Thymus (tissue), 11 donors: ENCODE data around the gene SNTA1. TPM values are rescaled to one million over a fixed set of nuclear protein-coding genes. Genes with fewer than 3 reads are reported as not detected.
A peak's percentile ranks its signal among the peaks of the same experiment; 100 is the strongest.
"Not testable (repeated sequence)": the region's sequence is repeated elsewhere in the genome, so short reads cannot be mapped to it uniquely, and the experiment has no call there.

Experiments used
- DNase-seq, 9 donors: peaks; one replicate each; pipeline ENCODE4 v3.0.0-alpha.2; 2013; ENCODE audit warnings: low spot score in 9 of 9, low read depth in 6 of 9, missing footprints in 1 of 9
- H3K27ac ChIP-seq, 2 donors: one replicate each; pipeline ENCODE4 v1.5.1; 2013; ENCODE audit warnings: control low read depth in 1 of 2, low read depth in 1 of 2, low read length in 1 of 2, mild to moderate bottlenecking in 1 of 2, moderate library complexity in 1 of 2
- H3K27me3 ChIP-seq, 2 donors: one replicate each; pipeline ENCODE4 v1.5.1; 2013; ENCODE audit warnings: low read length in 1 of 2; ENCODE audit not compliant: control insufficient read depth in 2 of 2, insufficient read depth in 1 of 2
- H3K36me3 ChIP-seq, 2 donors: one replicate each; pipeline ENCODE4 v1.5.1; 2013; ENCODE audit warnings: low read length in 1 of 2, mild to moderate bottlenecking in 1 of 2, moderate library complexity in 1 of 2; ENCODE audit not compliant: control insufficient read depth in 2 of 2, insufficient read depth in 2 of 2
- H3K4me1 ChIP-seq, 2 donors: one replicate each; pipeline ENCODE4 v1.5.1; 2013; ENCODE audit warnings: low read length in 2 of 2; ENCODE audit not compliant: control insufficient read depth in 2 of 2, insufficient read depth in 2 of 2
- H3K4me3 ChIP-seq, 2 donors: one replicate each; pipeline ENCODE4 v1.5.1; 2013; ENCODE audit warnings: low read length in 2 of 2, control low read depth in 1 of 2, mild to moderate bottlenecking in 1 of 2
- H3K9me3 ChIP-seq, 2 donors: one replicate each; pipeline ENCODE4 v1.5.1; 2013; ENCODE audit warnings: low read length in 1 of 2, mild to moderate bottlenecking in 1 of 2; ENCODE audit not compliant: control insufficient read depth in 2 of 2, insufficient read depth in 1 of 2
- WGBS: extraction: QIAGEN DNeasy Blood & Tissue Kit; methylation state at CpG from one replicate; pipeline ENCODE4 v1.1.7; 2013; 5-methylcytosine and 5-hydroxymethylcytosine counted together
- polyA plus RNA-seq: library from polyadenylated mRNA; stranded (reverse); fragments of 200-250 nt; gene quantifications from one replicate; pipeline ENCODE4 v1.2.3, GENCODE V29; 2013
- total RNA-seq: library from RNA; stranded (reverse); fragments of 120-200 nt; gene quantifications from one replicate; pipeline ENCODE4 v1.2.4, GENCODE V29; 2013
- donor health status: healthy.

SNTA1 gene
- total and polyA plus RNA-seq, 2 donors, result 6.8 to 7.7 TPM

GRCh38 chr20:33470866-33471265 lies 27.3 kb upstream of the SNTA1 start:
- Histone ChIP-seq H3K4me1 (no peaks in the 10 kb centered on the region), H3K36me3 (no peaks in the 10 kb centered on the region), H3K4me3 (no peak overlapping the region), H3K9me3 (no peaks in the 10 kb centered on the region), H3K27me3 (peaks cover 0 to 7% of the 10 kb centered on the region in 2 donors), H3K27ac (no peak overlapping the region)
- 98% methylated on average over 3 of the region's 3 CpGs for WGBS
- no peak for DNase-seq

- WGBS, result 95% methylated on average over 4 of the region's 4 CpGs
- H3K4me3 ChIP-seq, result no peak overlapping the region
Measured at GRCh38 chr20:33470457-33470856, 26.9 kb upstream of the SNTA1 start.

GRCh38 chr20:33466303-33466646 lies 22.7 kb upstream of the SNTA1 start:
- Histone ChIP-seq H3K4me1 (no peaks in the 10 kb centered on the region), H3K27me3 (no peaks in the 10 kb centered on the region), H3K4me3 (no peak overlapping the region), H3K27ac (no peak overlapping the region), H3K36me3 (no peaks in the 10 kb centered on the region), H3K9me3 (no peaks in the 10 kb centered on the region)
- no peak for DNase-seq
- 73% methylated on average over 3 of the region's 3 CpGs for WGBS

More at GRCh38 chr20:33470457-33470856, 26.9 kb upstream of the SNTA1 start:
- Histone ChIP-seq H3K27ac (no peak overlapping the region), H3K36me3 (no peaks in the 10 kb centered on the region), H3K27me3 (peaks cover 0 to 6% of the 10 kb centered on the region in 2 donors), H3K9me3 (no peaks in the 10 kb centered on the region), H3K4me1 (no peaks in the 10 kb centered on the region)
- no peak for DNase-seq

- no peak overlapping the region for H3K27ac ChIP-seq
- no peak for DNase-seq
- H3K36me3 ChIP-seq, result no peaks in the 10 kb centered on the region
- H3K27me3 ChIP-seq, result no peaks in the 10 kb centered on the region
- no peaks in the 10 kb centered on the region for H3K9me3 ChIP-seq
- H3K4me1 ChIP-seq, result no peaks in the 10 kb centered on the region
- H3K4me3 ChIP-seq, result no peak overlapping the region
- 82% methylated on average over 9 of the region's 9 CpGs for WGBS
Measured at GRCh38 chr20:33465481-33466302, 22.1 kb upstream of the SNTA1 start.

- not testable (repeated sequence) for DNase-seq, H3K4me1 ChIP-seq, H3K36me3 ChIP-seq, H3K27me3 ChIP-seq, H3K27ac ChIP-seq, H3K4me3 ChIP-seq, H3K9me3 ChIP-seq
- 97% methylated on average over 8 of the region's 8 CpGs for WGBS
Measured at GRCh38 chr20:33464759-33465158, 21.2 kb upstream of the SNTA1 start.

GRCh38 chr20:33463332-33464101 lies 20.0 kb upstream of the SNTA1 start:
- Histone ChIP-seq H3K27me3 (no peaks in the 10 kb centered on the region), H3K4me1 (no peaks in the 10 kb centered on the region), H3K9me3 (no peaks in the 10 kb centered on the region), H3K27ac (no peak overlapping the region), H3K4me3 (no peak overlapping the region), H3K36me3 (no peaks in the 10 kb centered on the region)
- no peak for DNase-seq
- WGBS, result 91% methylated on average over 7 of the region's 7 CpGs

- WGBS, result 98% methylated on average over 5 of the region's 5 CpGs
- H3K27me3 ChIP-seq, result no peaks in the 10 kb centered on the region
- H3K9me3 ChIP-seq, result no peaks in the 10 kb centered on the region
- no peaks in the 10 kb centered on the region for H3K36me3 ChIP-seq
- DNase-seq, result no peak
- H3K4me3 ChIP-seq, result no peak overlapping the region
- no peaks in the 10 kb centered on the region for H3K4me1 ChIP-seq
- H3K27ac ChIP-seq, result no peak overlapping the region
Measured at GRCh38 chr20:33460711-33461110, 17.1 kb upstream of the SNTA1 start.

GRCh38 chr20:33459599-33459998 lies 16.0 kb upstream of the SNTA1 start:
- H3K36me3 ChIP-seq, result no peaks in the 10 kb centered on the region
- DNase-seq, result no peak
- no peak overlapping the region for H3K27ac ChIP-seq
- 95% methylated on average over 7 of the region's 7 CpGs for WGBS
- H3K9me3 ChIP-seq, result no peaks in the 10 kb centered on the region
- no peaks in the 10 kb centered on the region for H3K27me3 ChIP-seq
- no peak overlapping the region for H3K4me3 ChIP-seq
- H3K4me1 ChIP-seq, result no peaks in the 10 kb centered on the region

GRCh38 chr20:33456916-33457642 lies 13.5 kb upstream of the SNTA1 start:
- DNase-seq, result peak; percentile 32 to 82 (median 62)
- H3K27me3 ChIP-seq, H3K9me3 ChIP-seq, H3K4me1 ChIP-seq, H3K36me3 ChIP-seq, H3K4me3 ChIP-seq, H3K27ac ChIP-seq: not testable (repeated sequence)
- 21% methylated on average over 5 of the region's 6 CpGs for WGBS
